Right hindlimb (tissue), 1 donor: ENCODE measurements around the gene ARHGAP26.
"Not testable (repeated sequence)": the region's sequence is repeated elsewhere in the genome, so short reads cannot be mapped to it uniquely, and the experiment has no call there.

ENCODE experiments used
- DNase-seq: peaks from one replicate; pipeline ENCODE4 v3.0.0-alpha.2; 2018

ARHGAP26 gene

DNA sequence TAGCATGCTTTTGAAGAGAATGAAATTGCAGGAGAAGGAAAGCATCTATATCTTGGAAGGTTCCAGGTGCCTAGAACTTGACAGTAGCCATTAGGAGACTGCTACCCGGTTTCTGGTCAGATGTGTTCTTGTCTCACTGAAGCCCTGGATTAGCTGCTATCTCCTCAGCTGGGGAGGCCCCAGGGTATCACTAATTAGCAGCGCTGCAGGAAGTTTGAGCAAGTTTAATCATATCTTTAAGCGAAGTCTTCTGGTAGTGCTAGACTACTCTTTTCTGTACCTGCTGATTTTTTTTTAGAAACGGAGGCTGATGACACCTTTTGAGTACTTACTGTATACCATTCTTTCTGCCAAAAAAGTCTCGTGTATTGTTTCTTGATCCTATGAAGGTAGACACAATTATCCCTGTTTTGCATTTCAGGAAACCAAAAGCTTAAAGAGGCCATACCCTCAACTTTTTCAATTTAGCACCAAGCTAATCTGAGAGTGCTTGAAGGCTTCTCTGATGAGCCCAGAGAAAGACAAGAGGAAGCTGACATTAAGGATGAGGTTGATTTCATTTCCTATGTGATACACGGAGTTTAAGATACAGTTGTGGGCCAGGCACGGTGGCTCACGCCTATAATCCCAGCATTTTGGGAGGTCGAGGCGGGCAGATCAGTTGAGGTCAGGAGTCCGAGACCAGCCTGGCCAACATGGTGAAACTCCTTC is 201.3 kb downstream of the ARHGAP26 start:
- DNase-seq, result no peak

DNA sequence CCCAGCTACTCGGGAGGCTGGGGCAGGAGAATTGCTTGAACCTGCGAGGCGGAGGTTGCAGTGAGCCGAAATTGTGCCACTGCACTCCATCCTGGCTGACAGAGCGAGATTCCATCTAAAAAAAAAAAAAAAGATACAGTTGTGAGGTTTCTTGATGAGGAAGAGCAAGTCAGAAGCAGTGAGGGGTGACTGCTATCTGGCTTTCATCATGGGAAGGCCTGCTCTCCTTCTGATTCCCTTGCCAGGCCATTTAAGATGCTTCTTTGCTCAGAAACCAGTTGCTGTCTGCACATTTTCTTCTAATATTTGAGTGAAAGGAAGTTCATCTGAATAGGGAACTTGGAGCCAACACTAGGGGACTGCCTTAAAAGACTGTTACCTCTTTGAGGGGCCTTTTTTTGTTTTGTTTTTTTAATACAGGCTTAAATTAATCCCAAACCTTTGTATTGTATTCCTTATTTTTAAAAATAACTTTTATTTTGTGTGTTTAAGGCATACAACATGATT is 201.9 kb downstream of the ARHGAP26 start:
- no peak for DNase-seq

DNA sequence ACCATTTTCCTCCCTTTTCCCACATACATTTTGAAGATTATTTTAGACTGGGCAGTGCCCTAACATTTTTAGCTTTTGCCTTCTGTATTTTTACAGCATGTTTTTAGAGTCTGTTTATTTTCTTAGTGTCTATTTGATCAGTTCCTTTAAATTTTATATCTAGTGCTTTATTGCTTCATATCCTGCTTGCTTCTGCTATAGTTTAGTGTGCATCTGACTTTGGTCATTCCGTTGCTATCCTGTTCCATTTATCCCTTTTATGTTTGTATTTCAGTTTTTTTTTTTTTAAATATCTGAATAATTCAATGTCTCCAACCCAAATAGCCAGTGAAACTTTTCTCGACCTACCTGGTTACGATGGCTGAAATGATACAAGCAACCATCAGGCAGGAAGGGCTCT is 203.8 kb downstream of the ARHGAP26 start:
- no peak for DNase-seq

DNA sequence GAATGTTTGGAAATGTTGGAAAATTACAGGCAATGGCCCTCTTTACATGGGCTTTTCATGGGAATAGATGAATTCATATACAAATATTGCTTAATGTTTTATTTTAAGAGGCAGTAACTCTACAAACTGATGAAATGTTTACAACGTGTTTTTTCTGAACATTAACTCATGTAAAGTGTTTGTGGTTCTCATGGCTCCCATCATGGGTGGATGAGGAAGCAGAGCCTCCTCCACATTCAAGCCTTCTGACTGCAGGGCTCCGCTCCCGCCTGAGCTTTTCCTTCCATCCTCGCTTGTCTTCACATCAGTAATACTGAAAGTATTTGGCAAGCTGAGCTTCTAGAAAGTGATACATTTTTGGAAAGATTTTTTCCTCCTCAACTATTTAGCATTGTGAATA is 204.2 kb downstream of the ARHGAP26 start:
- no peak for DNase-seq

DNA sequence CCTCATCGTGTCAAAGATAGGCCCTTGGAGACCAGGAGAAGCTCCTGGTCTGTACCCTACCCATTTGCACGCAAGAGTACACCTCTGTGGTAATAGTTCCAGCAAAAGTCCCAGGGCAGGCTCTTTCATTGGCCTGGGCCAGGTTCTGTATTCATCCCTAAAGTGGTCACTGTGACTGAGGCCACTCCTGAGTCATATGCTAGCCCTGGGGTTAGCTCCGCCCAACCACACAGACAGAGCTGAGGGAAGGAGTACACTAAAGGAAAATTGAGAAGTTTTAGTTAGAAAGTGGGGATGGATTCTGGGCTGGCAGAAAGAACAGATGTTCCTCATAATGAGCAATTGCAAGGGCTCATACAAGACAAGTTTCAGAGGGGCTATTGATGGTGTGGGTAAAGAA is 206.7 kb downstream of the ARHGAP26 start:
- DNase-seq, result no peak

DNA sequence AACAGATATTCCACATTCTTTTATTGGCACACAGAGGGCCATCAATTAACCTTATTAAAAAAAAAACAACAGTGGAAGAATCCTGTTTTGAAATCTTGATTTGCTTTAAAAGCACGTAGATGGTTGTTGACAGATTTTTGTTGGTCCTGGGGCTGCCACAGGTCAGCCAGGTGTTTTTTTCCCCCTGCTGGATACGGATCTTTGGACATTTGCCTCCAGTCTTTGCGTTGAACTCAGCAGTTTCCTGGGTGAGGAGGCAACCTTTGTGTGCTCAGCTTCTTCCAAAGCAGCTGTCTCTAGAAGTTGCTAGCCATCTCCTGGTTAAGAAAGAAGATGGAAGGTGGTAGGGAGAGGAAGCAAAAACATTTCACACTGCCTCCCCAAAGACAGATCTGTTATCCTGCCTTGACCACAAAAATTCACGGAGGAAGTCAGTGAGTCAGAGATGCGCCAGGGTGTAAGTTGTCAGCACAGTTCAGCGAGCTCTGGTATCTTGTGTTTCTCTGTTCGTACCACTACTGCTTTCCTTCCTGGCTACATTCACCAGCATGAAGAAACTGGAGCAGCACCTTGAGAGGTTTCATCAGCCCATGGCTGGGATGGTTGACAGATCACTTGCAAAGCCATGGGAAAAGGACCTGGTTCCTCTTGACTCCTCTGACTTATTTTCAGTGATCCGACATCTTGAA is 207.3 kb downstream of the ARHGAP26 start:
- DNase-seq, result no peak

DNA sequence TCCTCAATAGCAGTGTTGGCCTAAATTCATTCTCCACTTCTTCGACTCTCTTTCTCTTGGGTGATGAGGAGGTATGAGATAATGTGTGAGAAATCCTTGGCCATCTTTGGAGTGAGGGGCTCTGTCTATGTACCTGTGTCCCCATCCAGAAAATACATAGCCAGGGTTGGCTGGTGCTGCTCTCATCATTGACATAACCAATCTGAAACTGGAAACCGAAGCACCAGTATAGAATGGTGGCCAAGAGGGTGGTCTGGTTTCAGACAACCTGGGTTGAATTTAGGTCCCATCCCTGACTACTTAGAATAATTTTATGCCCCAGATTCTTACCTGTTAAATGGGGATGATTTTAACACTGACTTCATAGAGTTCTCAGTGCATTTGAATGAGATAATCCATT is 208.1 kb downstream of the ARHGAP26 start:
- DNase-seq, result no peak

DNA sequence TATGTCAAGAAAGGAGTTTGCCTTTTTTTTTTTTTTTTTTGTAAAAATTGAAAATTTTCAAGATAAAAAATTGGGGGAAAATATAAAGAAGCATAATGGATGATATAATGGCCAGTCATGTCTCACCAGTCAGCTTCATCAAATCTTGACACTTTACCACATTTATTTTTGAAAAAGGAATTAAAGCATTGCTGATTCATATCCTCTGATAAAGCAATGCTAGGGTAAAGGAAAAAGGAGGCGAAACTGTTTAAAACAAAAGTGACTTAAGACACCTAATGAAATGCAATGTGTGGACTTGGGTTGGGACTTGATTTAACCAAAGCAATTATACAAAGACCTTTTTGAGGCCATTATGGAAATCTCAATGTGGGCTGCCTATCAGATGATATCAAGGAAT is 208.5 kb downstream of the ARHGAP26 start:
- no peak for DNase-seq

DNA sequence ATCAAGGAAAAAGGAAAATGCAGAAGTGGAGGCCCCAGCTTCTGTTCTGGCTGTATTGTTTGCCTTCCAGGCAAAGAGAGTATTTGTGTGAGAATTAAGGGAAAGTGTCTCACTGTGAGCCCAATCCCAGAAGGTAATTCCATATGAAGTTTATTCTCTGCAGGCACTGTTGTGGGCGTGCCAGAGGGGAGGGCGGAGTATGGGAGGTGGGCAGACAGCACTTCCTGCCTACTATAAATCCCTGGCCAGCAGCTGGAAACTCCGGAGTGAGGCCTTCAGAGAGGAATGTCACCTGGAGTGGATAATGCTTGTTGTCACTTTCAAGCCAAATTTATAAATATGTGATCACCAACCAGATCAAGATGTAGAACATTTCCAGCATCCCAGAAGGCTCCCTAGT is 209.5 kb downstream of the ARHGAP26 start:
- DNase-seq, result no peak

DNA sequence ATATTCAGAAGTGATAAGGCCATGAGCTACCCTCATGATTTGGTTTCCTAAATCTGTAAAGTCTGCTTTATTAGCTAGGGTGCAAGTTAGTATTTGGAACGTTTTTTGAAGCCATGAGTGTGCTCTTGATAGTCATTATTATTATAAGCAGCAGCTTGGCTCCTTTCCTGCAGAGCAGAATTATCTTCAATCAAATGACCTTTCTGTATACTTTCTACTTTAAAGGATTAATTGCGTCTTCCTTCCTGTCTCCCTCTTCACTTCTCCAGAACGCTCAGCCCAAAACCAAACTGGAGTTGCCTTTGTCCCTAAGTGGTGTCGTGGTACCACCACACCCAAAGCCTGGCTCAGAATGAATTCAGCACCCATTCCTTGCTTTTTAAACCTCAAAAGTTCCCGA is 211.3 kb downstream of the ARHGAP26 start:
- no peak for DNase-seq

DNA sequence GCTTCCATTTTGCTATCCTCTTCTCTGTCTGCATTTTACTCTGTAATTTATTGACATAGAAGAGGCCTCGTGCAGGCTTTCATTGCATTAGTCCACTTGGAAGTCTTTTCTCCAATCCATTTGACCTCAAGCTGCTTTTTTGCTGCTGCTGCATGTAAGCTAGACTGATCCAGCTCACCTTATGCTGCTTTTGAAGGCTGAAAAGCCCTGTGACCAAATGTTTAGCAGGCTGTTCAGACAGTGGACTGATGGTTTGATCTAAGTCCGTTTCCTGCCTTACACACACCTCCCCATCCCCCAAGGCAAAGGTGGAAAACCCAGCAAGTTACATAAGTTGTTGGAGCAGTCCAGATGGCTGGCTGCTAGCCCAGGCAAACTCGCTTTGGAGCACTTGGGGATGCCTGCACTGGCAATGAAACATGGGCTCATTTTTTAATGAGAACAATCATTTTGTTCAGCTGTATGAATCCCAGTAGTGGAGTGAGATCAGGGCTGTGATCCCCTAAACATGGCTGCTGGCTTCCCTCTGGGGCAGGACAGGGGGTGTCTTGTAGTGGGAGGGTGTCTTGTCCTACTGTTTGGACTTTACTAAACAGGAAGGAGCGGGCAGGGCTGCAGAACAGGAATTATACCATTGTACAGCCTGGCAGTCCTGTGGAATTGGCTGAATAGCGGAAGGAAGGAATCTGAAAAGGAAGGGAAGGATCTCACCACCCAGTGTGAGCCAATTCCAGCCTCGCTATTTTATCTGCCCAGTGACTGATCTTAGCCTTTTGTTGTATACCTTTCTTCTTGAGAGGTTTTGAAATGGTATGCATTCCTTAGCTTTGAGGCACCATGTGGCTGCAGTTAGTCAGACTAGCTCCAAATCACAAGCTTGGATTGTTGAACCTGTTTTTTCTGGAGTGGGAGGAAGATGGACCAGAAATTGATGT is 212.0 kb downstream of the ARHGAP26 start:
- peak; percentile 87 for DNase-seq

DNA sequence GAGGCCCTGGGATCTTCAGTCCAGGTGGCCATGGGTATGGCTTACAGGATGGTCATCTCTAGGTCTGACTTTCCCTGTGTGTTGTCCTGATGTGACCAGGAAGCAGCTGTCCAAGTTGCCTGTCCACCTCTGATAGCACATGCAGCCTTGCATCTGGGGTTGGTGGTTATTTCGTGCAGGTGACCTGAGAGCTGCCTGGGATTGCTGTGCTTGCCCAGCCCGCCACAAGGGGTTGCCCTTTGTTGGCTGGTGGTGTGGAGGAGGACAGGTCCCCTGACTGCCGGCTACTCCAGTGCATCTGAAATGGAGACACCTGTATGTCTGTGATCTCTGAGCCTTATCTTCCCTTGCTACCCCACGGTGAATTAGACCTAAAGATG is 212.6 kb downstream of the ARHGAP26 start:
- DNase-seq, result no peak

DNA sequence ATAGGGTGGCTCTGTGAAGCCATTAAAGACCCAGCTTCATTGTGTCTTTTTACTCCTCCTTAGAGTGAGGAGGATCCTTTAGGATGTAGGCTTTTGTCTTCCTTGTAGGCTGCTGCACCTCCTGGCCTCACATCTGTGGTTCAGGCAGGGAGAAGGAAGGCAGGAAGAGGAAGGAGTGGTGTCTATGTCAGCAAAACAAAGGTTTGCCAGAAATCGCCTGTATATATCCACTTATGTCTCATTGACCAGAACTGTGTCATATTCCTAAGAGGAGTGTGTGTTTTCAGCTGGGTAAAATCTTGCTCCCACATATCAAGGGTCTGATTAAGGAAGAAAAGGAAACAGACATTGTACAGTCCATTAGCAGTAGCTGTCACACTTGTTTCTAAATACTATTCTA is 213.8 kb downstream of the ARHGAP26 start:
- DNase-seq, result no peak

DNA sequence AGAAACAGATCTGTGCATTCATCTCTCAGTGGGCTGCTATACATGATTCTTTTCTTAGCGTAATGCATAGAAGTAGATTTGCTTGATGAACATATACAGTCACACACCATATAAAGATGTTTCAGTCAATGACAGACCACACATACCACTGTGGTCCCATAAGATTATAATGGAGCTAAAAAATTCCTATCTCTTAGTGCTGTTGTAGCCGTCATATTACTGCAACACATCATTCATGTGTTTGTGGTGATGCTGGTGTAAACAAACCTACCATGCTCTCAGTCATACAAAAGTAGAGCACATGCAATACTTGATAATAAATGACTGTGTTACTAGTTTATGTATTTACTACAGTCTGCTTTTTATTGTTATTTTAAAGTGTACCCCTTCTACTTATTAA is 214.3 kb downstream of the ARHGAP26 start:
- no peak for DNase-seq

DNA sequence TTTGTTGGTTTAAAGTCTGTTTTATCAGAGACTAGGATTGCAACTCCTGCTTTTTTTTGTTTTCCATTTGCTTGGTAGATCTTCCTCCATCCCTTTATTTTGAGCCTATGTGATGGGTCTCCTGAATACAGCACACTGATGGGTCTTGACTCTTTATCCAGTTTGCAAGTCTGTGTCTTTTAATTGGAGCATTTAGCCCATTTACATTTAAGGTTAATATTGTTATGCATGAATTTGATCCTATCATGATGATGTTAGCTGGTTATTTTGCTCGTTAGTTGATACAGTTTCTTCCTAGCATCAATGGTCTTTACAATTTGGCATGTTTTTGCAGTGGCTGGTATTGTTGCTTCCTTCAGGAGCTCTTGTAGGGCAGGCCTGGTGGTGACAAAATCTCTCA is 219.1 kb downstream of the ARHGAP26 start:
- DNase-seq, result not testable (repeated sequence)

DNA sequence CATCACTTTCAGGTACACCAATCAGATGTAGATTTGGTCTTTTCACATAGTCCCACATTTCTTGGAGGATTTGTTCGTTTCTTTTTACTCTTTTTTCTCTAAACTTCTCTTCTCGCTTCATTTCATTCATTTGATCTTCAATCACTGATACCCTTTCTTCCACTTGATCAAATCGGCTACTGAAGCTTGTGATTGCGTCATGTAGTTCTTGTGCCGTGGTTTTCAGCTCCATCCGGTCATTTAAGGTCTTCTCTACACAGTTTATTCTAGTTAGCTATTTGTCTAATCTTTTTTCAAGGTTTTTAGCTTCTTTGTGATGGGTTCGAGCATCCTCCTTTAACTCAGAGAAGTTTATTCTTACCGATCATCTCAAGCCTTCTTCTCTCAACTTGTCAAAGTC is 219.9 kb downstream of the ARHGAP26 start:
- DNase-seq, result not testable (repeated sequence)

DNA sequence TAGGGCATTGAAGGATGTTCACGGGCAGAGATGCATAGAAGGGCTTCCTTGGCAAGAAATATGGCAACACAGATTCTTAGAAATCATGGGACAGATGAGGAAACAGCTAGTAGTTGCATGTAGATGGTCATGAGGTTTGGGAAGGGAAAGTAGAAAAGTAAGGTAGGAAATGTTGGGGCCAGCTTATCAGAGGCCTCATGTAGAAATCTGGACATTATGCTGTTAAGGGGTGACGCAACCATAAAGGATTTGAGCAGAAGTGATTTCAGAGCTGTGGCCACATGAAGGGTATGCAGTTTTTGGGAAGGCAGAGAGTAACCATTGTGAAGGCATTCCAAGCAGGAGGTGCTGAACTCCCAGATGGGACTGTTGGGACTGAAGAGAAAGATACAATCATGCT is 224.0 kb downstream of the ARHGAP26 start:
- no peak for DNase-seq

DNA sequence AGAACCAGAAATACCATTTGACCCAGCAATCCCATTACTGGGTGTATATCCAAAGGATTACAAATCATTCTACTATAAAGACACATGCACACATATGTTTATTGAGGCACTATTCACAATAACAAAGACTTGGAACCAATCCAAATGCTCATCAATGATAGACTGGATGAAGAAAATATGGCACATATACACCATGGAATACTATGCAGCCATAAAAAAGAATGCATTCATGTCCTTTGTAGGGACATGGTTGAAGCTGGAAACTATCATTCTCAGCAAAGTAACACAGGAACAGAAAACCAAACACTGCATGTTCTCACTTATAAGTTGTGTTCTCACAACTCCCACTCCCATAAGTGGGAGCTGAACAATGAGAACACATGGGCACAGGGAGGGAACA is 225.4 kb downstream of the ARHGAP26 start:
- DNase-seq, result not testable (repeated sequence)

DNA sequence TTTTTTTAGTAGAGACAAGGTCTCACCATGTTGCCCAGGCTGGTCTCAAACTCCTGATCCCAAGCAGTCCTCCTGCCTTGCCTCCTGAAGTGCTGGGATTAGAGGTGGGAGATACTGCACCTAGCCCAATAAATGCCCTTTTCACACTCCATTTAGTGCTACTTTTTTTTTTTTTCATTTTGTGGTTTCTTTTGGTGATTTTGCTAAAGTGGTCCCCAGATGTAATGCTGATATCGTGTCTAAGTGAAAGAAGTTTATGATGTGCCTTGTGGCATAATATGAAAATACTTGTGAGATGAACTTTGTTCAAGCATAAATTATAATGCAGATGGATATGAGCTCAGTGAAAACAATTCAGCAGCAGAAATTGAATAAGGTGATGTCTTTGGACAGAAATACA is 227.4 kb downstream of the ARHGAP26 start:
- no peak for DNase-seq

DNA sequence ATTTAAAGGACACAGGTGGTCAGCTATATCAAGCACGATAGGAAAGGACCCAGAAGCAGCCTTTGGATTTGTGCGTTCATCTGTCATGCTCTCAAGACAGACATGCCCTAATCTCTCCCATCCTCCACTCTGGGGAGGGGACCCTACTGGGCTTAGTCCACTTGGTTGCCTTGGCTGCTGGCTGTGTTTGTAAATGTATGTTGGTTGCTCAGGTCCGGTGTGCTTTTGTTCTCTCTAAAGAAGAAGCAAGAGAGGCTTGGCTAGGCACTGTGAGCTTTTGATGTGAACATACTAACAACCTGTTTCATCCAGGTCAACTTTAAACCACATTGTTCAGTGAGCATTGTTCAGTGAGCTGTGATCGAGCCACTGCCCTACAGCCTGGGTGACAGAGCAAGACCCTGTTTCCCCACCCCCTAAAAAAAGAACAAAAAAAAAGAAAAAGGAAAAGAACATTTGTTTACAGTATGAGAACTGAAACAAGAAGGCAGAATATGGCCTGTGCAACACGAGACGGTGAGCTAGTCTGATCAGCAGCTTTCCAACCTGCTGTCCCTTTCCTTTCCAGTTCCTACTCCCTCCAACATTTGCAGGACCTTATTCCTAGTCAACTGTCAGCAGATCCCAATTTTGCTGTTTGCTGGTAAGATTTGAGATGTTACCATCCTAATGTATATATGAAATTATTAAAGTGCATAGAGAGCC is 228.3 kb downstream of the ARHGAP26 start:
- no peak for DNase-seq

DNA sequence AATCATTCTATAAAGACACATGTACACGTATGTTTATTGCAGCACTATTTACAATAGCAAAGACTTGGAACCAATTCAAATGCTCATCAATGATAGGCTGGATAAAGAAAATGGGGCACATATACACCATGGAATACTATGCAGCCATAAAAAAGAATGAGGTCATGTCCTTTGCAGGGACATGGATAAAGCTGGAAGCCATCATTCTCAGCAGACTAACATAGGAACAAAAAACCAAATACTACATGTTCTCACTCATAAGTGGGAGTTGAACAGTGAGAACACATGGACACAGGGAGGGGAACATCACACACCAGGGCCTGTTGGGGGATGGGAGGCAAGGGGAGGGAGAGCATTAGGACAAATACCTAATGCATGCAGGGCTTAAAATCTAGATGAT is 230.4 kb downstream of the ARHGAP26 start:
- not testable (repeated sequence) for DNase-seq

DNA sequence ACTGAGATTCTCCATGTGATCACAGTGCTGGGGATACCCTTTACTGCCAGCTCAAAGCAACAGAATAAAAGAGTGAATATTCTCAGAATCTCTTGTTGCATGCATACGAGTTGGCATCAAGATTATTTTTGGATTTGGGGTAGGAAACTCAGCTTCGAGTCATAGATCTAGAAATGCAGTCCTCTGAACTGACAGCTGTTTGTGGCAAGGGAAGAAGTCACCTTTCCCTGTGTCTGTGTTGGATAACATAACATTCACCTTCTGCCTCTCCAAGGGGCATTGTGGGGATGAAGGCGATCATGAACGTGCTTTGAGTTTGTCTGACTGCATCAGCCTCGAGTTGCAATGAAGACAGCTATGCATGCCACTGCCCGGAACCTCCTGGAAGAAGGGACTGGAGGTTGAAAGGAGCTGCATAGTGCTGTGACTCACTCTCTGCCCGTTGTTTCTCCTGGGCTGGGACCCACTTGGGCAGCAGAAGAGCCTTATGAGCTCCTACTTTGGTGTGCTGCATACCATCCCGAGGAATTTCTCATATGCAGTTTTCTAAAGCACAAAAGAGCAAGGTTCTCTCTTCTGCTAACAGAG is 231.7 kb downstream of the ARHGAP26 start:
- DNase-seq, result no peak
